NOMO-1 (cell line): Measurements from ENCODE around the gene ANKRD30A.
"Not testable (repeated sequence)": the region's sequence is repeated elsewhere in the genome, so short reads cannot be mapped to it uniquely, and the experiment has no call there.

Experiments used
- DNase-seq, 2 experiments: peaks; one replicate each; lab custom pipeline; 2025; ENCODE audit not compliant: unreplicated experiment in 2 of 2; lab: John Stamatoyannopoulos, UW

Gene ANKRD30A, protein sequence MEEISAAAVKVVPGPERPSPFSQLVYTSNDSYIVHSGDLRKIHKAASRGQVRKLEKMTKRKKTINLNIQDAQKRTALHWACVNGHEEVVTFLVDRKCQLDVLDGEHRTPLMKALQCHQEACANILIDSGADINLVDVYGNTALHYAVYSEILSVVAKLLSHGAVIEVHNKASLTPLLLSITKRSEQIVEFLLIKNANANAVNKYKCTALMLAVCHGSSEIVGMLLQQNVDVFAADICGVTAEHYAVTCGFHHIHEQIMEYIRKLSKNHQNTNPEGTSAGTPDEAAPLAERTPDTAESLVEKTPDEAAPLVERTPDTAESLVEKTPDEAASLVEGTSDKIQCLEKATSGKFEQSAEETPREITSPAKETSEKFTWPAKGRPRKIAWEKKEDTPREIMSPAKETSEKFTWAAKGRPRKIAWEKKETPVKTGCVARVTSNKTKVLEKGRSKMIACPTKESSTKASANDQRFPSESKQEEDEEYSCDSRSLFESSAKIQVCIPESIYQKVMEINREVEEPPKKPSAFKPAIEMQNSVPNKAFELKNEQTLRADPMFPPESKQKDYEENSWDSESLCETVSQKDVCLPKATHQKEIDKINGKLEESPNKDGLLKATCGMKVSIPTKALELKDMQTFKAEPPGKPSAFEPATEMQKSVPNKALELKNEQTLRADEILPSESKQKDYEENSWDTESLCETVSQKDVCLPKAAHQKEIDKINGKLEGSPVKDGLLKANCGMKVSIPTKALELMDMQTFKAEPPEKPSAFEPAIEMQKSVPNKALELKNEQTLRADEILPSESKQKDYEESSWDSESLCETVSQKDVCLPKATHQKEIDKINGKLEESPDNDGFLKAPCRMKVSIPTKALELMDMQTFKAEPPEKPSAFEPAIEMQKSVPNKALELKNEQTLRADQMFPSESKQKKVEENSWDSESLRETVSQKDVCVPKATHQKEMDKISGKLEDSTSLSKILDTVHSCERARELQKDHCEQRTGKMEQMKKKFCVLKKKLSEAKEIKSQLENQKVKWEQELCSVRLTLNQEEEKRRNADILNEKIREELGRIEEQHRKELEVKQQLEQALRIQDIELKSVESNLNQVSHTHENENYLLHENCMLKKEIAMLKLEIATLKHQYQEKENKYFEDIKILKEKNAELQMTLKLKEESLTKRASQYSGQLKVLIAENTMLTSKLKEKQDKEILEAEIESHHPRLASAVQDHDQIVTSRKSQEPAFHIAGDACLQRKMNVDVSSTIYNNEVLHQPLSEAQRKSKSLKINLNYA (N-terminal part only)

GRCh38 chr10:37125191-37125732 is at the start of gene ANKRD30A:
ANKRD30A (plus strand) TSS chr10:37125598; CDS start chr10:37125788, 190 bp downstream.
- no peak for DNase-seq

GRCh38 chr10:37076083-37076482 is 49.3 kb upstream of the ANKRD30A start:
- DNase-seq, result not testable (repeated sequence)

GRCh38 chr10:37095792-37096573 is 29.4 kb upstream of the ANKRD30A start:
- DNase-seq, result no peak

GRCh38 chr10:37101261-37101660 is 24.1 kb upstream of the ANKRD30A start:
- no peak for DNase-seq

- no peak for DNase-seq
Observed at GRCh38 chr10:37109000-37109399, 16.4 kb upstream of the ANKRD30A start.

GRCh38 chr10:37124532-37124931 is 866 bp upstream of the ANKRD30A start:
- no peak for DNase-seq

GRCh38 chr10:37125921-37126320 is 523 bp downstream of the ANKRD30A start:
- DNase-seq, result no peak

DNA sequence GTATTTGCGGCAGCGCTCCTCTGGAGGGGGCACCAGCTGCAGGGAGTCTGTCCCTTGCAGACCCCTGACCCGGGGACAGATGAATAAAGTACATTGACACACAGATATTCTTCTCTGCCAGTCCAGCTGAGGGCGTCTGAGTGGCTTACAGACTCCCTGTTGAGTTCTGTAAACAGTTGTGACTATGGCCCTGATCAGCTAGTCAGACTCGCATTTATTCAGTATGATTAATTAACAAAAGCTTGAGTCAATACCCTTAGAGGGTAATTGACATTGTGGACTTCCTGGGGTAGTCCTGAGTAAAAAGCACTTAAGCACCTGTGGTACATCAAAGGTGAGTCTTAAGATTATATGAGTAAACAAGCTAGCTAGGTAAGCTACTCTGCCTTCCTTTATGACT is 21.0 kb downstream of the ANKRD30A start:
- no peak for DNase-seq

DNA sequence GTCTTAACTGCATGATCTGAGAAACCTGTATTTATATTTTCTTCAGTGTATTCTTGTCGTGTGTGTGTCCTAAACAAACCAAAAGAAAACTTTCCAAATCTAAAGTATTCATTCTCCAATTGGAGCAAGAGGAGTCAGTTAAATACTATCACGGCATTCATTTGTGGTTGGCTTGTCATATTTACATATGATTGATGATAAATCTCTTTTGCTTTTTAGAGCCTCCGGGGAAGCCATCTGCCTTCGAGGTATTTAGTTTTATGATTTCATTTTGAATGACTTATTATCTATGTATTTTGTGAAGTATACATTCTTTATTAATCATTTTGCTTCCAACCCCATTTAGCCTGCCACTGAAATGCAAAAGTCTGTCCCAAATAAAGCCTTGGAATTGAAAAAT is 37.0 kb downstream of the ANKRD30A start:
- DNase-seq, result not testable (repeated sequence)

- not testable (repeated sequence) for DNase-seq
Observed at GRCh38 chr10:37171945-37172344, 46.5 kb downstream of the ANKRD30A start.

DNA sequence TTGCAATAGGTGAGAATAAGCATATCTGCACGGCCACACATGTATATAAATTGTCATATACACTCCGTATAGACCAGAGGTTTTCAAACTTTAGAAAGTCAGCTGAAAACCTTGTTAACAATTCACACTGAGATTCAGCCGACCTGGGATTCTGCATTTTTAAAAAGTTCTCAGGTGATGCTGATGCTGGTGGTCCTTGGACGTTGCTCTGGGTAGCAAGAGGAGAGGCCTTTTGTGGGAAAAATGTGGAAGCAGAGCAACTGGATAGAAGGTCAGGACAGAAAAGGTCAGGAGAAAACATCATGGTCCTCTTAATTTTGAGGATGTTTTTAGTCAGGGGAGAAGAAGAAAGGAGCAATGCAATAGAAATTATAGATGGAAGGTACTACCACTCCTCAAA is 52.9 kb downstream of the ANKRD30A start:
- not testable (repeated sequence) for DNase-seq

DNA sequence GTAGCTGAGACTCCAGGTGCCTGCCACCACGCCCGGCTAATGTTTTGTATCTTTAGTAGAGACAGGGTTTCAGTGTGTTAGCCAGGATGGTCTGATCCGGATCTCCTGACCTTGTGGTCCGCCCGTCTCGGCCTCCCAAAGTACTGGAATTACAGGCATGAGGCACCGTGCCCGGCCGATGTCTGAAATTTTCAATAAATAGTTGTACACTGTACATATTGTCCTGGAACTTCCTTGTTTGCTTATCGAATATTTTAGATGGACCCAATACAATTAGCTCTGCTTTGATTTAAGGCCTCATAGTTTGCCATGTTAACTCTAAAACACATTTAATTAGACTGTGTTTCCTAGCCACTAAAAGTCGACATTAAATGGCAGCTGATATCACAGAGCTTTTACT is 57.3 kb downstream of the ANKRD30A start:
- not testable (repeated sequence) for DNase-seq

GRCh38 chr10:37206132-37206531 is 80.7 kb downstream of the ANKRD30A start:
- DNase-seq, result no peak

DNA sequence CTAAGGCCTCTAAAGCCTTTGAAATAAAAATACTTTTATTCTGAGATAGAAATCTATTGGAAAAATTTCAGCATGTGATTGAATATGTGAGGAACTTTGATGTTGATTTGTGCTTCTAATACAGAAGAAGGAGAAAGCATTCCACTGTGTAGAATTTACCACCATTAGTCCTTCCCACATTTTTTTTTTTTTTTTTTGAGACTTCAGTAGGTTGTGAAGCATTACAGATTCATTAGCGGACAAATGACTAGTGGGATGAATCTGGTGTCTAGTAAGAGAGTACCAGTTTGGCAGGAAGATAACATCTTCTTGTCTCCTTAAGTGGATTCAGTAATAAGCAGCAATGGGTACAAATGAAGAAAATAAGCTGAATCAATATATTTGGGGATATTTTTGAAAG is 95.5 kb downstream of the ANKRD30A start:
- DNase-seq, result no peak

DNA sequence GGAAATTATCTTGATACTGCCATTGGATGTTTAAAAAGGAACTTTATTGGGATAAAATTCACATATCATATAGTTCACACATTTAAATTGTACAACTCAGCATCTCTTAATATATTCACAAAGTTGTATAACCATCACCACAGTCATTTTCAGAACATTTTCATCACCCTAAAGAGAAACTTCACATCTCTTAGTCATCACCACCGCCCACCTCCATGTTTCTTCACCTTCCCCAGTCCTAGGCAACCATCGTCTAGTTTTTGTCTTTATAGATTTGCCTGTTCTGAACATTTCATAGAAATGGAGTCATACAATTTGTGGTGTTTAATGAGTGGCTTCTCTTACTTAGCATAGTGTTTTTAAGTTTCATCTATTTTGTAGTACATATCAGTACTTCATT is 96.6 kb downstream of the ANKRD30A start:
- DNase-seq, result no peak

DNA sequence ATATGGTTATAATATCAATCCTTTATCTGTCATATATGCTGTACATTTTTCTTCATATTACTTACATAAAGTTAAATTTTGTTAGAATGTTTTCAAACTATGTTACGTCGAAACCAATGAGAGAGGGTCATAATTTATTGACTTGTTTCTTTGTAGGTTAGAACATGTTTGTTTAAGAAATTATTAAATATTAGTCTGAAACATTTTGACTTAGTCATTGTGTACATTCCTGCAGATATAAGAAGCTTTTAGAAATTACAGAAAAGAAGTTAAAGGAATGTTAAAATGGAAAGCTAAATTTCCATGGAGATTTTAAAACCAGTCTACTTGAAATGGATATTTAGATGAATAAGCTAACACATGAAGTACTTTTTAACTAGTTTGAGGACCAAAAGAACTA is 99.8 kb downstream of the ANKRD30A start:
- no peak for DNase-seq

- no peak for DNase-seq
Observed at GRCh38 chr10:37226524-37226923, 101.1 kb downstream of the ANKRD30A start.

DNA sequence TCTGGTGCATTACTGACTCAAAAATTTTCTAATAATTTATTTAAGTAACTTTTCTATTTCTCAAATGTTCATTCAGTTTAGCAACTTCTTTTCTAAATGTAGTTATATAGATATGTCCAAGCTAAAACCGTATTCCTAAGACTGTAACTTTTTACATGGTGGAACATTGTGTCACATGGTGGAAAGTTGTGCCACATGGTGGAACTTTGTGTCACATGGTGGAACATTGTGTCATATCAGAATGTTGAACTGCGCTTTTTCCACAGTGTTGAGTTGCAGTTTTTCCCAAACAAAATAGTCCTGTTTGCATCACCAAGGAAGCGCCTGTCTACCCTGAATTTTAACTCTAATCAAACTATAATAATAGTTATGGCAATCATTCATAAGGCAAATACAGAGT is 109.3 kb downstream of the ANKRD30A start:
- no peak for DNase-seq

GRCh38 chr10:37236093-37236492 is 110.7 kb downstream of the ANKRD30A start:
- no peak for DNase-seq

GRCh38 chr10:37240223-37240622 is 114.8 kb downstream of the ANKRD30A start:
- no peak for DNase-seq
